Activated CD4-positive, alpha-beta T cell treated with anti-CD3 and anti-CD28 coated beads for 4 hours (primary cell): ENCODE results near the gene HOXA11.

Source experiments
- DNase-seq, 2 donors: peaks; one replicate each; pipeline ENCODE4 v3.0.0-alpha.2; 2020

The HOXA11 gene

GRCh38 chr7:27192546-27193334, 7.7 kb upstream of the HOXA11 start:
- DNase-seq, result no peak

- no peak for DNase-seq
These were observed 7.0 kb upstream of the HOXA11 start for GRCh38 chr7:27191833-27192545.

DNA sequence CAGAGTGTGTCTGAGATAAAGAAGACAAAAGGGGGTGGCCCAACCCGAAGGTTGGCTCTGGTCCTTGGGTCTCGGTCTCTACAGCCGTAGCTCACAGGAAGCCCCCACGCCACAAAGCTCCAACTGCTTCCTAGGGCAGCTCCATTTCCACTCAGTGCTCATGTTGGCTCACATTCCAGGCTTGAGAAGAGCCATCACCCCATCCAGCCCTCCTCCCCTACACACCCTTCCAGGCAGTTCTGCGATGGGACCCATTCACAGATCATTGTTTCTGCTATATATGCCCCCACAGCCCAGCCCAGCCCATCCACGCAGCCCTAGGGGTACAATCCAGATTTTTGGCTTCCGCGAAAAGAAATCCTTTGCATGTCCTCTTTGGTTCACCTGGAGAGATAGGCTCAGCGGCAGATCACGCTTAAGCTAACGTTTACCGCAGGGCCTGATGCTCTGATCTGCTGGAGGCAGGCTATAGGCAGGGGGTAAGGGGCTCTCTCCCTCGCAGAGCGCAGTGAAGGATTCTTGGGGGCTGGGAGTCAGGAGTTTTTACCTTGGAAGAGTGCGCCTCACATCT, 6.2 kb upstream of the HOXA11 start:
- no peak for DNase-seq

- DNase-seq, result no peak
These were observed 5.1 kb upstream of the HOXA11 start for GRCh38 chr7:27189997-27190748.

GRCh38 chr7:27189295-27189996, 4.4 kb upstream of the HOXA11 start:
- DNase-seq, result no peak

DNA sequence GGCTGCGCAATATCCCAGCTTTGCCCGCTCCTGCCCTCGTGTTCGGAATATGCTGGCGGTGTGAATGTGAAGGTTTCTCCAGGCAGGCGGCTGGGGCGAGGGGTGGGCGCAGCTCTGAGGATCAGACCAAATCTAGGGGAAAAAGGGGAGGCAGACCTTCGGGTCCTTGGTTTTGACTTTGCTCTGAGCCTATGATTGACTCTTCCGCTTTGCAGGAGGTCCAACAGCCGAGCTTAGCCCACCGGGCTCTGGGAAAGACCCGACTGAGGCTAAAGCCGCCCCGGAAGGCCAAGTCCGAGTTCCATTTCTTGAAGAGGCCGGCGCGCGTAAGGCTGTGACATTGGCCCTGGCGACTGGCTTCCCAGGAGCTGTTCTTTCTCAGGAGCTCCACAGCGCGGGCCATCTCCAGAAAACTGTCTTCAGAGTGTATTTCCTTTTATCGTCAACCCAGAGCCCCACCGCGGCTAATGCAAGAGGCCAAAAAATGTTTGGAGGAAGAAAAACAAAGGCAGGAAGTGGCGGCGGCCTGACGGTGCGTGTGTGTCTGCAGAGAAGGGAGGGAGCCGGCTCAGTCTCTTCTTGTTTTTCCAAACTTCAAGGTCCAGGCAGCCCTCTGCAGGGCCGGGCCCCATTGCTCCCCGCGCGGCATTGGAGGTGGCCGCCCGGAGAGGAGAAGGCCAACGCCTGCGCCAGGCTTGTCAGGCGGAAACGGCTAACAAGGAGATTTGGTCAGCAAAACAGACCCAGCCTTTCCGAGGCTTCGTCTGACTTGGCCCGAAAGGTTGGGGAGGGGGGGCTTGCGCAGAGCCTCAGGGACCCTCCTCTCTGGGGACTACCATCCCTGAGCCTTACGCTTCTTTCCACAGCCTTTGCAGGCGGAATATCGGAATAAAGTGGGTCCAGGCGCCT, 3.6 kb upstream of the HOXA11 start:
- no peak for DNase-seq

DNA sequence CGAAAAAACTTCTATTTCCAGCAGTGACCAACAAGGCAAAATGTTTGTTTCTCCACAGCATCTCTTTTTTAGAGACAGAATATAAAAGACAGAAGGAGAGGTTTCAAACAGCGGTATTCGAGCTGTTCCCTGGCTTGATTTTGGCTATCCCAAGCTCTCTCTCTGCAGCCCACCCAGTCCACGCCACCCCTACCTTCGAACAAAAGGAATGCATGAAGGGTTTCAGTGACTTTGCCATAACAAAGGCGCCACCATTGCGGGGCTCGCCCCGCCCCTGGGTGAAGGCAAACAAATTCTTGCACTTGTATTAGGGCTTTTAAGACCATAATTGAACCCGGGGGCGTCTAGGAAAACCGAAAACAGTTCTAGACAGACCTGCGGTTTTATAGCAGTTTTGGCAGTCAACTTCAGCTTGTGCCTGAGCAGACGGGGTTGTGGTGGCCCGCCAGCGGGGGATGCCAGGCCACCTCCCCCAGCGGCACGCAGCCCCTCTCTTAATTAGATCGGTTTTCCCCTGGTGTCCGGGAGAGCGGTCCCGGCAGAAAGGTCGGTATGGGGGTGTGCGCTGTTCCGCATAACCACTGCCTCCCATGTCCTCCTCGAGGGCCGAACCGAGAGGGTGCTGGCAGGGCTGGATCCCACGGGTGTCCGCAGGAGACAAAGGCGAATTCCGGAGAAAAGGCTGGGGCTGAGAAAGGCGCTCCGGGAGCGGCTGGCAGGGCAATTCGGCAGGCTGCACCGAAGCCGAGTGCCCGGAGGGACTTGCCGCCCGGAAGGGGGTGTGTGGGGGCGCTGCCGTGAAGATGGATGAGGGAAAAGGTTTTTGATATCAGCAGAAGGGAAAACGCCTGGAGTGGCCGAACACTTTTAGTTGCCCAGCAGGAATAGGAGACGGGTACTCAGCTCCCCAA, 2.7 kb upstream of the HOXA11 start:
- no peak for DNase-seq

GRCh38 chr7:27186668-27187474, 1.8 kb upstream of the HOXA11 start:
- no peak for DNase-seq

- DNase-seq, result no peak
These were observed 1.0 kb upstream of the HOXA11 start for GRCh38 chr7:27185854-27186667.

DNA sequence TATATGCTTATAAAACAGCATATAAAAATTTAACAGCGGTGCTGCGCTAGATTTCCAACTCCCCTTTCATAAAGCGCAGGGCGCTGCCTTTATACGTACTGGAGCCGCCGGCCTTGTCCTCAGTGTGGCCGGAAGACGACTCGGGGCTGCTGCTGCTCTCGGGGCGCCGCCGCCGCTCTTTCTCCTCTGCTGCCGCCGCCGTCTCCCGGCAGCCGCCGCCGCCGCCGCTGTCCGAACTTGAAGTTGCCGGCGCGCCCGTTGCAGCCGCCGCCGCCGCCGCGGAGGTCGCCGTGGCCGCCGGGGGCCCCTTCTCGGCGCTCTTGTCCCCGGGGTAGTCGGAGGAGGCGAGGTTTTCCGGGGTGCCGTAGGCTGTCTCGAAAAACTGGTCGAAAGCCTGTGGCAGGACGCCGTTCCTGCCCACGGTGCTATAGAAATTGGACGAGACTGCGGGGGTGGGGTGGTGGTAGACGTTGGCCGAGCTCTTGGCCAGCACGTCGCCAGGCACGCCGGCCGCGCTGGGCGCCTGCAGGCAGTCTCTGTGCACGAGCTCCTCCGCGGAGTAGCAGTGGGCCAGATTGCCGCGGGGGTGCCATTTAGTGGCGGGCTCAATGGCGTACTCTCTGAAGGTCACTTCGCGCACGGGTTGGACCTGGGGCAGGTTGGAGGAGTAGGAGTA, 557 bp downstream of the HOXA11 start:
- no peak for DNase-seq

GRCh38 chr7:27183682-27184336, 1.2 kb downstream of the HOXA11 start:
- no peak for DNase-seq

DNA sequence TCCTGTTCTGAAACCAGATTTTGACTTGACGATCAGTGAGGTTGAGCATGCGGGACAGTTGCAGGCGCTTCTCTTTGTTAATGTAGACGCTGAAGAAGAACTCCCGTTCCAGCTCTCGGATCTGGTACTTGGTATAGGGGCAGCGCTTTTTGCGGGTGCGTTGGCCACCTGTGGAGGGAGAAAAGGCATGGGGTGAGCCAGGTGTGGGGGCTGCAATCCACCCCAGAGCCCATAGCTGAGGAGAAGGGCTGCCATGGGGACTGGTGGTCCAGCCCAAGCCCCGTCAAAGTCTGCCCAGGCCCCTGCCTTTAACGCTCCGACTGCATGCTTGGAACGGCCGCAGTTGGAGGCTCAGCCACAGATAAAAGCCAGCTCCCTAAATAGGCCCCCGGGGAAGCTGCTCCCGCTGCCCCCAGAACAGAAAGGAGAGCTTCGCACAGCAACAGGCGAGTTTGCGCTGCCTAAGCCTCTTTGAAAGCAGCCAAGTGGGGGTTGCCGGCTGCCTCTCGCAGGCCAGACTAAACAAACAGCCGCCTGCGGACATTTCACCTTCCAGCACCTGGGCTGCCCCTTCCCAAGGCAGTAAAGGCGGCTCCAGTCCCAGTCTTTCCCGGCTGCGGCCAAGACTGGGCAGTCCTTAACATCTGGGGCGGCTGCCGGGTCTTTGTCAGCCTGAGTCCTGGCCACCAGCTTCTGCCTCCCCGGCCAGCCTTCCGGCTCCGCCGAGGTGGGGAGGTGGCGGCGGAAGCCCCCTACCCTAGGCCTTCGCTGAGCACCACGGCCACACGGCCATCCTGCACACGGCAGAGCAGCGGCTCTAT, 2.0 kb downstream of the HOXA11 start:
- DNase-seq, result no peak

- DNase-seq, result no peak
These were observed 2.7 kb downstream of the HOXA11 start for GRCh38 chr7:27182285-27182841.

GRCh38 chr7:27181795-27182275, 3.2 kb downstream of the HOXA11 start:
- DNase-seq, result no peak

- DNase-seq, result no peak
These were observed 4.3 kb downstream of the HOXA11 start for GRCh38 chr7:27180431-27181420.
